ENCODE data around the gene SLC6A19. TPM values are rescaled to one million over a fixed set of nuclear protein-coding genes. Genes with fewer than 3 reads are reported as not detected.

The SLC6A19 gene
- total RNA-seq, 1 experiment from 2014 or later, result 0.29 TPM

GRCh38 chr5:1242733-1243486 lies 41.5 kb downstream of the SLC6A19 start:
- Mint-ChIP-seq H3K4me3 (ENCODE audit: unreplicated experiment) (no peak overlapping the region), H3K27me3 (ENCODE audit: insufficient read depth, unreplicated experiment) (peaks cover 7% of the 10 kb centered on the region), H3K27ac (ENCODE audit: unreplicated experiment) (no peak overlapping the region), H3K36me3 (ENCODE audit: insufficient read depth, unreplicated experiment) (peaks cover 3% of the 10 kb centered on the region), H3K4me1 (ENCODE audit: low read depth, unreplicated experiment) (peaks cover 5% of the 10 kb centered on the region), H3K9me3 (ENCODE audit: unreplicated experiment) (no peaks in the 10 kb centered on the region)
- no TSS peak for BruUV-seq (replicated peaks)
- H3K36me3 ChIP-seq (ENCODE audit: control insufficient read depth, insufficient read depth, low read length), result no peaks in the 10 kb centered on the region
- no peaks in the 10 kb centered on the region for H3K4me1 ChIP-seq
- no peaks in the 10 kb centered on the region for H3K27me3 ChIP-seq (replicated peaks; ENCODE audit: control insufficient read depth, insufficient read depth, low read length)
- ChIA-PET POLR2A (no interaction called here), CTCF (no interaction called here)
- no peak for DNase-seq
- TF ChIP-seq CTCF (IDR thresholded peaks at IDR 0.05; ENCODE audit: insufficient read depth in 1 of 2, low read depth in 1 of 2, low read length in 1 of 2, severe bottlenecking in 1 of 2, unreplicated experiment in 1 of 2), result no peak
- no peaks in the 10 kb centered on the region for H3K9me3 ChIP-seq
- no peak overlapping the region for H3K4me3 ChIP-seq (ENCODE audit: low read depth, low read length)
- intact Hi-C loops (cut with micrococcal nuclease; ENCODE audit: unreplicated experiment), result no loop called here

- H3K4me1 Mint-ChIP-seq (ENCODE audit: low read depth, unreplicated experiment), result peaks cover 5% of the 10 kb centered on the region
- CTCF ChIA-PET, result no interaction called here
- H3K27me3 ChIP-seq (replicated peaks; ENCODE audit: control insufficient read depth, insufficient read depth, low read length), result no peaks in the 10 kb centered on the region
- POLR2A ChIA-PET, result no interaction called here
- H3K4me3 ChIP-seq (ENCODE audit: low read depth, low read length), result no peak overlapping the region
- H3K27me3 Mint-ChIP-seq (ENCODE audit: insufficient read depth, unreplicated experiment), result peaks cover 12% of the 10 kb centered on the region
- no peak overlapping the region for H3K27ac Mint-ChIP-seq (ENCODE audit: unreplicated experiment)
- no peaks in the 10 kb centered on the region for H3K9me3 Mint-ChIP-seq (ENCODE audit: unreplicated experiment)
- DNase-seq, result no peak
- H3K36me3 ChIP-seq (ENCODE audit: control insufficient read depth, insufficient read depth, low read length), result no peaks in the 10 kb centered on the region
- H3K9me3 ChIP-seq, result no peaks in the 10 kb centered on the region
- BruUV-seq (replicated peaks), result no TSS peak
- intact Hi-C loops (cut with micrococcal nuclease; ENCODE audit: unreplicated experiment), result loop anchor here (2.0 kb wide), 1 partner anchor 39 kb away; no protein-coding TSS in a partner anchor
- no peaks in the 10 kb centered on the region for H3K4me1 ChIP-seq
- no peak overlapping the region for H3K4me3 Mint-ChIP-seq (ENCODE audit: unreplicated experiment)
- TF ChIP-seq CTCF (IDR thresholded peaks at IDR 0.05; ENCODE audit: insufficient read depth in 1 of 2, low read depth in 1 of 2, low read length in 1 of 2, severe bottlenecking in 1 of 2, unreplicated experiment in 1 of 2), result no peak
- H3K36me3 Mint-ChIP-seq (ENCODE audit: insufficient read depth, unreplicated experiment), result no peaks in the 10 kb centered on the region
These were observed 42.2 kb downstream of the SLC6A19 start for GRCh38 chr5:1243487-1244130.

- Mint-ChIP-seq H3K9me3 (ENCODE audit: unreplicated experiment) (no peaks in the 10 kb centered on the region), H3K4me3 (ENCODE audit: unreplicated experiment) (no peak overlapping the region), H3K27me3 (ENCODE audit: insufficient read depth, unreplicated experiment) (peaks cover 12% of the 10 kb centered on the region), H3K27ac (ENCODE audit: unreplicated experiment) (no peak overlapping the region), H3K4me1 (ENCODE audit: low read depth, unreplicated experiment) (peaks cover 4% of the 10 kb centered on the region), H3K36me3 (ENCODE audit: insufficient read depth, unreplicated experiment) (no peaks in the 10 kb centered on the region)
- Histone ChIP-seq H3K9me3 (no peaks in the 10 kb centered on the region), H3K4me3 (ENCODE audit: low read depth, low read length) (no peak overlapping the region), H3K36me3 (ENCODE audit: control insufficient read depth, insufficient read depth, low read length) (no peaks in the 10 kb centered on the region), H3K4me1 (no peaks in the 10 kb centered on the region), H3K27me3 (replicated peaks; ENCODE audit: control insufficient read depth, insufficient read depth, low read length) (no peaks in the 10 kb centered on the region)
- no TSS peak for BruUV-seq (replicated peaks)
- ChIA-PET POLR2A (no interaction called here), CTCF (no interaction called here)
- no peak for DNase-seq
- TF ChIP-seq CTCF (IDR thresholded peaks at IDR 0.05; ENCODE audit: insufficient read depth in 1 of 2, low read depth in 1 of 2, low read length in 1 of 2, severe bottlenecking in 1 of 2, unreplicated experiment in 1 of 2), result no peak
- intact Hi-C loops (cut with micrococcal nuclease; ENCODE audit: unreplicated experiment), result loop anchor here (2.0 kb wide), 1 partner anchor 39 kb away; no protein-coding TSS in a partner anchor
These were observed 42.9 kb downstream of the SLC6A19 start for GRCh38 chr5:1244255-1244654.

Data from Caco-2 (cell line).